ENCODE results near the gene IQCH.

Gene IQCH

GRCh38 chr15:67296188-67296587 is 41.6 kb downstream of the IQCH start:
- DNase-seq (ENCODE audit: insufficient read length, low spot score) (no peak), FAIRE-seq (no peak)

GRCh38 chr15:67296684-67297083 is 42.1 kb downstream of the IQCH start:
- no peak for FAIRE-seq
- no peak for DNase-seq (ENCODE audit: insufficient read length, low spot score)

GRCh38 chr15:67300266-67301025 is 45.9 kb downstream of the IQCH start:
- no peak for FAIRE-seq
- DNase-seq (ENCODE audit: insufficient read length, low spot score), result no peak

GRCh38 chr15:67303490-67304363 is 49.1 kb downstream of the IQCH start:
- no peak for FAIRE-seq
- peak; percentile 3 for DNase-seq (ENCODE audit: insufficient read length, low spot score)

- FAIRE-seq (no peak), DNase-seq (ENCODE audit: insufficient read length, low spot score) (no peak)
Observed at GRCh38 chr15:67304778-67305177, 50.2 kb downstream of the IQCH start.

- no peak for FAIRE-seq
Observed at GRCh38 chr15:67305506-67305905, 50.9 kb downstream of the IQCH start.

GRCh38 chr15:67307156-67307555 is 52.6 kb downstream of the IQCH start:
- no peak for DNase-seq (ENCODE audit: insufficient read length, low spot score)
- no peak for FAIRE-seq

More at GRCh38 chr15:67305506-67305905, 50.9 kb downstream of the IQCH start:
- DNase-seq (ENCODE audit: insufficient read length, low spot score), result no peak

- FAIRE-seq, result no peak
Observed at GRCh38 chr15:67307889-67308597, 53.5 kb downstream of the IQCH start.

GRCh38 chr15:67311731-67312130 is 57.1 kb downstream of the IQCH start:
- FAIRE-seq, result no peak
- DNase-seq (ENCODE audit: insufficient read length, low spot score), result no peak

More at GRCh38 chr15:67307889-67308597, 53.5 kb downstream of the IQCH start:
- no peak for DNase-seq (ENCODE audit: insufficient read length, low spot score)

GRCh38 chr15:67319961-67320360 is 65.4 kb downstream of the IQCH start:
- no peak for FAIRE-seq
- DNase-seq (ENCODE audit: insufficient read length, low spot score), result no peak

GRCh38 chr15:67321352-67321751 is 66.8 kb downstream of the IQCH start:
- no peak for DNase-seq (ENCODE audit: insufficient read length, low spot score)

GRCh38 chr15:67322481-67322880 is 67.9 kb downstream of the IQCH start:
- no peak for FAIRE-seq
- no peak for DNase-seq (ENCODE audit: insufficient read length, low spot score)

More at GRCh38 chr15:67321352-67321751, 66.8 kb downstream of the IQCH start:
- no peak for FAIRE-seq

- DNase-seq (ENCODE audit: insufficient read length, low spot score) (no peak), FAIRE-seq (no peak)
Observed at GRCh38 chr15:67327312-67327711, 72.7 kb downstream of the IQCH start.

- DNase-seq (ENCODE audit: insufficient read length, low spot score) (no peak), FAIRE-seq (no peak)
Observed at GRCh38 chr15:67327737-67328136, 73.2 kb downstream of the IQCH start.

- DNase-seq (ENCODE audit: insufficient read length, low spot score), result no peak
- no peak for FAIRE-seq
Observed at GRCh38 chr15:67329984-67330733, 75.6 kb downstream of the IQCH start.

- DNase-seq (ENCODE audit: insufficient read length, low spot score) (no peak), FAIRE-seq (no peak)
Observed at GRCh38 chr15:67331676-67332075, 77.1 kb downstream of the IQCH start.

- FAIRE-seq (no peak), DNase-seq (ENCODE audit: insufficient read length, low spot score) (no peak)
Observed at GRCh38 chr15:67335026-67335425, 80.4 kb downstream of the IQCH start.

- FAIRE-seq, result no peak
Observed at GRCh38 chr15:67335534-67336222, 81.1 kb downstream of the IQCH start.

GRCh38 chr15:67340630-67341029 is 86.0 kb downstream of the IQCH start:
- FAIRE-seq, result no peak
- DNase-seq (ENCODE audit: insufficient read length, low spot score), result no peak

More at GRCh38 chr15:67335534-67336222, 81.1 kb downstream of the IQCH start:
- DNase-seq (ENCODE audit: insufficient read length, low spot score), result no peak

GRCh38 chr15:67341539-67341938 is 87.0 kb downstream of the IQCH start:
- FAIRE-seq (no peak), DNase-seq (ENCODE audit: insufficient read length, low spot score) (no peak)

Data from GM19239 (cell line).